G401.6 (cell line): ENCODE results near the gene MEF2D.

Experiments
- FAIRE-seq: peaks from 2 replicates; lab custom pipeline; 2012; peaks lifted over from hg19 to GRCh38; lab: Jason Lieb, UNC

Gene MEF2D

DNA sequence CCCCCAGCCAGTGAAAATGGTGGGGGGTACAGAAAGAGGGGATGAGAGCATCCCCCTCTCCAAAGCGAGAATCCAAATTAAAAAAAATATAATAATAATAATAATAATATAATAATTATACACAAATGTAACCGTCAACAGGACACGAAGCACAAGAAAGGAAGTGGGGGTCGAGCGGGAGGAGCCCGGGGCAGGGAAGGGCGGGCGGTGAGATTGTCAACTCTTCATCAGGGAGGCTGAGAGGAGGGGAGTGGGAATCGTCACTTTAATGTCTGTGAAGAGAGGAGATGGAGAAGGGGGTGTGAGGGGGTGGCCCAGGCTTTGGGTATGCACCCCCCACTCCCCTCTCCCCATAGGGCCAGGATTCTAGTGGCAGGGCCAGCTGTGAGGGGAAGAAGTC, 33.2 kb downstream of the MEF2D start:
- no peak for FAIRE-seq

DNA sequence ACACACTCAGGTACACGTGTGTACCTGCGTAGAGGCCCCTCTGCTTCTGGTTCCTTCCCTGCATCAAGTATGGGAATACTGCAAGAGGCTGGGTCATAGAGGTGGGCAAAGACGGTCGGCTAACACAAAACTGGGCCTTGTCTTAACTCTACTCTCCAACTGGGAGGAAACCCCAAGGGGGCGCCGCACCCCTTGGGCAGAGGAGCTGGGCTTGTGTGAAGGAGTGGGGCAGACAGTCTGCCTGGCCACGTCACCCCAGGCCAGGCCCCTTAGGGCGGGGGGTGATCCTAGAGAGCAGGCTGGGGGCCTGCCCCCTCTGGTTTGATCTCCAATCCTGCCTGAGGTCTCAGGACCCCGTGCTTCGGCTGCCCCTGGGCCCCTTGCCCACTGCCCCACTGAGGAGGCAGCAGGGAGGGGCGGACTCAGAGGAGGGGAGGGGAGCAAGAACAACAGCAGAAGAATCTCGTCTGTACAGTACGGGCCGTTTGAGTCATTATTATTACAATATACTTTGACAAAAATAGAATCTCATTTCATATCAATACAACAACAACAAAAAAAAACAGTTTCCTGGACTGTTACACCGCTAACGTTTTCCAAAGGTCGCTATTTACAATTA, 34.7 kb downstream of the MEF2D start:
- FAIRE-seq, result no peak

DNA sequence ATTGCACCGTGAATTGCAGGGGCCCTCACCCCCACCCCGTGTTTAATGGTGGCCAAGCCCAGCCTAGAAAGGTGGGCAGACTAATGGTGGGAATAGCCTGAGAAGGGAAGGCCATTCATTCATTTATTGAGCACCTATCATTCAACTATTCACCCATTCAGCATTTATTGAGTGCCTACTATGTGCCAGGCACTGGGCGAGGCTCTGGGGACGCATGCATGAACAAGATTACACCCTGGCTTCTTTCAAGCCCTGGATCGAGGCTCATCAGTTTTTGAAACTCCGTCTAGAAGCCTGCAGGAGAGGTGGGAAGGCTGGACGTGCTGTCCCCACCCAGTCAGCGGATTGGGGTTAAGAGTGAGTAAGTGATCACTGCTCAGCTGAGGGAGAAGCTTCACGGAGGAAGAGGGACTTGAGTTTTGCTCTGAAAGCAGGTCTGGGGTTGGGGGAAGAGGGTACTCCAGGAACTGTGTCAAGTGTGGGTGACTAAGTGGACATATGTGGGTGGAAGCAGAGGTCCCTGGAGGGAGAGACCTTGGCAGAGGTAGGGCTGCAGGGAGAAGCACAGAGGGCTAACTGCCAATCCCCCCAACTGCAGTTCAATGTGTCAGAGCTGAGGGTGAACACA, 35.6 kb downstream of the MEF2D start:
- no peak for FAIRE-seq

DNA sequence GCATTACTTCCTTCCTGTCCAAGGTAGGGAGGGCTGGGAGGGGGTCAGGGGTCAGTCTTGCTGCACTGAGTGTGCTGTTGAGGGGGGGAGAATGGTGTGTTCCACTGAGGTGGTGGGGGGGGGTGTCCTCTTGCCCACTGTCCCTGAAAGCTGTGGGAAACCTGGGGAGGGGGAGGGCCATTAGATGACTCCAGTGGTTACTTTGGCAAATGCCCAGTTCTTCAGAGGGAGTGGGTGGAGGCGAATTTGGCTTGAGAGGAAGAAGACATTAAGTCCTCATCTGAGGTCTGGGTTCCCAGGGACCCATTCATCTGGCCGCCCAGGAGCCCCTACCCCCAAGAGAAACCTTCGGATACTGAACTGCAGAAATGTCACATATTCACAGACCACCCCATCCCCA, 36.2 kb downstream of the MEF2D start:
- no peak for FAIRE-seq

DNA sequence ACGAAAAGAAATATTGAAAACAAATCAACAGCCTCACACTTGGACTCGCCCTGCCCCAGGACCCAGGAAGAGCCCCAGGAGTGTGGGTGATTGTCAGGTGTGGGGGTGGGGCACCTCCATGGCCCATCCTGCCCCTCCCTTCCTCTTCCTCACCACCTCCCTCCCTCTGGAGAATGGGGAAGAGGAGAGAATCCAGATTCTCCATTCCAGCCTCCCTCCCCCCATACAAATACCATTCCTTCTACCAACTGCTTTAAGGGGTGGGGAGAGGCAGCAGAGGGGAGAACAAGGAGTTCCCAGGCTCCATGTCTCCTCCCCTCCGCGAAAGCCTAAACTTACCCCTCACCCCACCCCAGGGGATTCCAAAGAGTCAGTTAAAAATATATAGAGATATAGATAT, 36.7 kb downstream of the MEF2D start:
- FAIRE-seq, result no peak

DNA sequence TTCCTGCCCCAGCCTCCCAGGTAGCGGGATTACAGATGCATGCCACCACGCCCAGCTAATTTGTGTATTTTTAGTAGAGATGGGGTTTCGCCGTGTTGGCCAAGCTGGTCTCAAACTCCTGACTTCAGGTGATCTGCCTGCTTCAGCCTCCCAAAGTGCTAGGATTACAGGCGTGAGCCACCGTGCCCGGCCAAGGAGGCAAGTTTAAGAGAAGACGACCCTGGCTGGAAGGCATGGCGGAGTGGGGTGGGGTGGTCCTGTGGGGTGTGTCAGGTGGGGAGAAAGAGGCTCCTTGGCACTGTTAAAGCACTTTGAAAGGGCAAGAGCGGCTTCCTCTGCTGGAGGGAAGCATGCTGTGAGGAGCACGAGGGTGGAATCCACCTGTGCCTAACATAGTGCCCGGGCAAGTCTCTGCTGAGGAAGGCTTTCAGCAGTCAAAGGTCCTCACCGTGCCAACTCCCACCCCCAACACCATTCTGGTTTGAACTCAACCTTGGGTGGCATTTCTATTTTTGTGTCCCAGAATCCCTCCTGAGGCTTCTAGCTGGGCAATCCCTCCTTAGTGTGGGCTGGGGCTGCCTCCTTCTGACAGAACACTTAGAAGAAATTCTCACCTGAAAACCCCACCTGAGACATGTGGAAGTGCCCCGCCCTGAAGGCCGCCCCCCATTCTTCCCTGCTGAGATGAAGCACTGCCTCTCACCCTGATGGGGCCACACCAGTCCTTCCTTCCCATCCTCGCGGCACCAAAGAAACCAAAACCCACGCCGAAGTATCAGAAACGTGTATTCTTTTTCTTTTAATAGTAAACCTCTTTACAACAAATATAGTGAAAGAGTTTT, 37.4 kb downstream of the MEF2D start:
- FAIRE-seq, result no peak

DNA sequence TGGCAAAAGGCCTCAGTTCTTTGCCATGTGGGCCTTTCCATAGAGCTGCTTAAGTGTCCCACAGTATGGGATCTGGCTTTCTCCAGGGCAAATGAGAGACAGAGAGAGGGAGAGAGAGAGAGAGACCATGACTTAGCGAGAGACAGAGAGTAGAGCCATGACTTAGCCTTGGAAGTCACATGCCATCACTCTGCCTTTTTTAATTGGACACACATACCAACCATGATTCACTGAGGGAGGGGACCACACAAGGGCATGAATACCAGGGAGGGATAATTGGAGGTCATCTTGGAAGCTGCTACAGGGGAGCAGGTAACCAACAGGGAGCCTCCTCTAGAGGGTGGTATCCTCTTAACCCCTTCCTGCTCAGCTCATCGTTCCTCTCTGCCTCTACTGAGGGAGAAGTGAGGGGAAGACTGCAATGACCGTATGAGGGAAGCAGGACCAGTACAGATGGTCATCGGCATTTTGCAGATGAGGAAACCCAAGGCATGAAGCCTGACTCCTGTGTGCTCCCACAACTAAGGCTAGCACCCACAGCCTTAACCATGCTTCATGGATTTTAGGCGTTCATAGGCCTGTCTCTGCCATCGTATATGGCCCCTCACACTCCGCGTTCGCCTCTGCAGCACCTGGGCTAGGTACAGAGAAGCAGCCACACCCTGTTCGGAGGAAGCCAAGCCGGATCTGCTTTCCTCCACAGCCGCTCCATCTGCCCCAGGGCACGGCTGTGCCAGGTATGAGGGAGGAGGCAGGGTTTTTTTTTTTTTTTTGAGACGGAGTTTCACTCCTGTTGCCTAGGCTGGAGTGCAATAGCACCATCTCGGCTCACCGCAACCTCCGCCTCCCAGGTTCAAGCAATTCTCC, 38.6 kb downstream of the MEF2D start:
- no peak for FAIRE-seq

DNA sequence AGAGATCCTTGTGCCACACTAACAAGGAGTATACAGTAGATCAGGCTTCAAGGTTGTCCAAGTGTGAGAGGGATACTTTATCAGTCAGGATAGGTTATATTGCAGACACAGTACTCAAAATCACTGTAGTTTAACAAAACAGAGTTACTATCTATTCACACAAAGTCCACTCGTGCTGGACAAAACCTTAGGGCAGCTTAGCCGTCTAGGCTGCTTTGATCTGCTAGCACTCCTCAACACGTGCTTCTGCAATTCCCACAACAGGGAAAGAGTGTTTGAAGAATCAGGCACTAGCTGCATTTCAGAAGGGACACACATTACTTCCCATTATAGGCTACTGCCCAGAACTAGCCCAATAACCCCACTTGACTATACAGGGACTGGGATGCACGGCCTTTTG, 39.5 kb downstream of the MEF2D start:
- FAIRE-seq, result no peak

DNA sequence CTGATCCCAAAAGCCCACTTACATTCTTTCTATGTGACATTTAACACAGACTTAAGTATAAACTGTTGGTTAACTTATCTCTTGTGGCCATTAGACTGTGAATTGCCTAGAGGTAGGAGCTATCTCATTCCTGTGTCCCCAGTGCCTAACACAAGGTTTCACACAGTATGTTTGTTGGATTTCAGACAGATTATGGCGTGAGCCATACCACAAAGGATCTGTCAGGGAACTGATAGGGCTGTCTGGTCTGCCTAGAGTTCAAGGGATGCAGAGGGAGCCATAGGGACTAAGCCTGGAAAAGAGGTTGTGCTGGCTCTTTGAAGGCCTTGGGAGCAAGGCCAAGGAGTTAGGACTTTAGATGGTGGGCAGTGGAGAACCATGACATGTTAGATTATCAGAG, 40.0 kb downstream of the MEF2D start:
- no peak for FAIRE-seq

DNA sequence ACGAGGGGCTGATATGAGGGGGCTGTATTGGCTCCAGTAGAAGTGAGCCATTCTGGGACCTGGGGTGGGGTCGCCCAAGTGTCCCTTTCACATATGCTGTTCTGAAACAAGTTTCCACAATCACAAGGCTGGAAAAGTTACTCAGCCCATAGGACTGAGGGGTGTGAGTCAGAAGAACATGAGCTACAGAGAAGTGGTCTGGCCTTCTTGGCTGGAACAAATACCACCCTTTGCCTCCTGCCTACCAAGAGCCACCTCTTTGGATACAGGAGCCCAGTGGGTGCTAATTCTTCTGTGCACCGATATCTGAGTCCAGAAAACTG, 42.4 kb downstream of the MEF2D start:
- no peak for FAIRE-seq

DNA sequence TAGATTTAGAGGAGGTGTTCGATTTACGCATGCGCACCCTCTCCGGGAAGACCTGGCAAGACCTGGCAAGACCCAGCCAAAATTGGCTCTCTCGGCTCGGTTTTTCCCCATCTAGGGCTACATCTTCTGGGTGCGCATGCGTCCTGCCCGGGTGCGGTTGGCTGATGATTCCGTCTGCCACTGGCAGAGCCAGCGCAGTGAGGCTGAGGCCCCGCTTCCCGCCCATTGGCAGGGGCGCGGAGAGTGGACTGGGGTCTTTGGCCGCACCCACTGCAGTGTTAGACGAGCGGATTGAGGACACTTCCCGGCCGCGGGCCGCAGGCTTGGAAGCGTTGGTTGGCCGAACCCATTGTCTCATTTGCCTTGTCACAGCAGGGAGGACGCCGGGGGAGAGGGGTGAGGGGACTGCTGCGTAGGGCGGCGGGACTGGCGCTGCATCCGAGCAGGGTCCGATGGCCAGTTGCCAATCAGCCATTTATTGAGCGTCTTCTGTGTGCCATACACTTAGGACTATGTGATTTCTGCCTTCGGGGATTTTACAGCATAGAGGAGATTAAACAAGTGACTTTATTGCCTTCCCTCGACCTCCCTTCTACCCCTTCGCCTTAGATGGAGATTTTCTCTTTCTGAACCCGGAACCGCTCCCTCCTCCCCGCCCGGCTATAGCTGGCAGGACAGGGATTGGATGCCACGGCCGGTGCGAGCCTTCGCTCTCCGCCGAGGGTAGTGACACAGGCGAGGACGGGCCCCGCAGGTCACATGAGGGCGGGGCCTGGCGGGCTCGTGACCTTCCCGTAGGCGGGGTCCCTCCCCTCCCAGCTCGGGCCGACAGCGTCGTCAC, 43.7 kb downstream of the MEF2D start:
- peak; percentile 97 for FAIRE-seq

DNA sequence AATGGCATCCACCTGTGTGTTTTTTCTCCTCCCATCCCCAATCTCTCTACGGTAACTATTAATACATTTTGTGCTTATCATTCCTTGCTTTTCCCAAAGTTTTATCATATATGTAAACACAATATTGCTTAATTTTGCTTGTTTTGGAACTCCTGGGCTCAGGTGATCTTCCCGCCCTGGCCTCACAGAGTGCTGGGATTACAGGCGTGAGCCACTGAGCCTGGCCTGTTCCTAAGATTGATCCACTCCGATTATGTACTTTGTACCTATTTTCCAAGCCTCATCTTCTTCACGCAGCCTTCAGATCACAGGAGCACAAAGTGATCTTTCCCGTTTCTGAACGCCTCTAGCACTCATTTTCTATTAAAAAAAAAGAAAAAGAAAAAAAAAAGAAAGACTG, 45.2 kb downstream of the MEF2D start:
- FAIRE-seq, result no peak

DNA sequence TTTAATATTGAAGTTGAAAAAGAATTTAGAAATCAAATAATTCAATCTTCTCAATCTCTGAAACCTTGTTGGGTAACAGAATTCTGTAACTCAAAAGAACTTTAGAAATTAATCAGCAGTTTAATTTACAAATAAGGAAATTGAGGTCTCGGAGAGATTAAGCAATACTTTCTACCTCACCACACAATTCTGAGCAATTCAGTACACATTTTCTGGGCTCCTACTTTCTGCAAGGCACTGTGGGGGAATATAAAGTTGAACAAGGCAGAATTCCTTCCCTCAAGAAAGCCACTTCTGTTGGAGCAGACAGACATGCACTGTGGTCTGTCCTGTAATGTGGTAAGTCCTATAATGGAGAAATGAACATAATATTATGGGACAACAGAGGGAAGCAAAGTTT, 47.7 kb downstream of the MEF2D start:
- FAIRE-seq, result no peak

DNA sequence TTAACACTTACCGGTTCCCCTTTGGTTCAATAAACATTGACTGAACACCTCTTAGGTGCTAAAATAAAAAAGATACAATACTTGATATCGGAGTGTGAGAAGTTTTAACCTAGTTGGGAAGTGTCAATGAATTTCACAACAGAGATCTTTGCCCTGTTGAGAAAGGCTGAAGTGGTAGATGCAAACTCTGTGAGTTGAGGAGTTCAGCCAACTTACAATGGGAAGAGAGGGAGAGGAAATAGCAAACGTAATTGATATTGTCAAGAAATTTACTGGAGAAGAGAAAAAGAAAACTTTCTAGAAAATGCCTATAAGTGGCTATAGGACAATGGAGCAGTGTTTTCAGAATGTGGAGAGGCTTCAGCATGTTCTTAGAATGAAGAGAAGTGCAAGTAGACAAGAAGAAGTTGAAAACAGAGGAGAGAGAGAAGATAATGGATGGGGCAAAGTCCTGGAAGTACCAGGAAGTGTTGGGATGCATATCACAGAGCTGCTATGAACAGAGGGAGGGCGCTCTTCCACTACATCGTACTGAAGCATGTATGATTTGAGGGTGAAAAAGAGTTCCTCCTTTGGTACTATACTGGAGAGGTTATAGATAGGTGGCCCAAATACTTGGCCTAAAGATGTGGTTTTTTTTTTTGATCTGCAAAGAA, 48.9 kb downstream of the MEF2D start:
- FAIRE-seq, result no peak

DNA sequence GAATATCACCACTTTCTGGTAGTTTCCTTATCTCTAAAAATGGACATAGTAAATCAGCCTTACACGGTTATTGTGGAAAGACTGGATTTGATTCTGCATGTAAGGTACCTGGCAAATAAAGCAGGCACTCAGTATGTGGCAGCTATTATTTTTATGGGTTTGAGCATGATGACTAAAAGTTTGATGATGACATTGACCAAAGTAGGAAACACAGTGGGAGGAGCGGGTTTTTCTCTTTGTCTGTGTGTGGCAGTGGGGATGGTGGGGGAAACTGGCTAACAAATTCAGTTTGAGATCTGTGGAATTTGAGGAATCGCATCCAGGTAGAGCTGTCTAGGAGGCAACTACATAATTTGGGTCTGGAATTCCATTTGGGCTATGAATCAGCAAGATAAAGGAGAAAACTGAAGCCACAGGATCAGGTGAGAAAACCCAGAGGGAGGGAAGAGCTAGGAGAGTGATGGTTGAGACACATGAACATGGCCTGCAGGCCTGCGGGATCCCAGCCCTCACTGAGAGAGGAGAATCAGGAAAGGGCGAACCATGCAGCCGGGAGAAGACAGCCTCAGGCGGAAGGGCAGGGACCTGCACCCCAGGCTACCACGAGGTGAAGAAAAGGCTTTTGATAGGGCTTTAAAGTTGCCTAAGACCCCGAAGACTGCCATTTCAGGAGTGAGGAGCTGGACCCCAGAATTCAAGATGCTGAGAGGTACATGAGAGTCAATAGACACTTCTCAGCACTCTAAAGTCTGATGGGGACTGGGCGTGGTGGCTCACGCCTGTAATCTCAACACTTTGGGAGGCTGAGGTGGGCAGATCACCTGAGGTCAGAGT, 52.2 kb downstream of the MEF2D start:
- FAIRE-seq, result no peak

DNA sequence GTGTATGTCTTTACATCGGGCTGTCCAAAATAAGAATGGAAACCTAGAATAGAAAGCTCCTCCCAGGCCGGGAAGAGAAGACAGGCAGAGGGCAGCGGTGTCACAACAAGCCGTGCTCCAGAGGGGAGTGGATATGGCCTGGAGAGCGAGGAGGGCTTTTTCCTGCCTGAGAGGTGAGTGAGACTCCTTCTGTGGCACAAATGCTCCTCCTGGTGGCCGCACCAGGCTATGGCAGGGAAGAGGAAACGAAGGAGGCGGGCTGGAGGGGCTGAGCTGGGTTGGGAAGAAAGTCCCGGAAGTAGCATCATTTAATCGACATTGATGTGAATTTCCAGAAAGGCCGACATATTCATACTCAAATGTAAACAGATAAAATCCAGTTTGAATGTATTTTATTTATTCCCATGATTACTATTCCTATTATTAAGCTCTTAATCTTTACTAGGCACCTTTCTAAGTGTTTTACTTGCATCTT, 54.7 kb downstream of the MEF2D start:
- FAIRE-seq, result peak; percentile 94

DNA sequence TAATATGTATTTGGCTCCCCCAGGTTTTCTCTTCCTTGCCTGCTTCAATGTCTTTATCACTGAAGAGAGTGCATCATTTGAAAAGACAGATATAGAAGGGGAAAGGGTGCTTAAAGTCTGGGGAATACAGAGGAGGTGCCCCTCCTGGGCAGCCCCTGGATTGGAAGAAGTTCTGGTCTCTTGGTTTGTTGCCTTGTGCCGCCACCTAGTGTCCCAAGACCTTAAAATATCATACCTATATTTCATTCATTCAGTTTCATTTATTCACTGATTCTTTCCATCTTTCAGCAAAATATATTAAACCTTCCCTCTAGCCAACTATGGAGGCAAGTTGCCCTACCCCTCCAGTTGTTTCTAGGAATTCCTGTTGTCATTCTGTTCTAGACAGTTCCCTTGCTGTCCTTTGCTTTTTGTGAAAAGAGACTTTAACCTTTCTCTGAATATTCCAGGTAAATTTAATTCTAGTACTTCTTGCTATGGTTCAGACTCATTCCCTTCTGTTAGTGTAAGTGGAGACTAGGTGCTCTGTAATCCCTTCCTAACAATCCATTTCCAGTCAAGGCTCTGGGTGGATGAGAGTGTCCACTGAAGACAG, 56.1 kb downstream of the MEF2D start:
- FAIRE-seq, result peak; percentile 77

DNA sequence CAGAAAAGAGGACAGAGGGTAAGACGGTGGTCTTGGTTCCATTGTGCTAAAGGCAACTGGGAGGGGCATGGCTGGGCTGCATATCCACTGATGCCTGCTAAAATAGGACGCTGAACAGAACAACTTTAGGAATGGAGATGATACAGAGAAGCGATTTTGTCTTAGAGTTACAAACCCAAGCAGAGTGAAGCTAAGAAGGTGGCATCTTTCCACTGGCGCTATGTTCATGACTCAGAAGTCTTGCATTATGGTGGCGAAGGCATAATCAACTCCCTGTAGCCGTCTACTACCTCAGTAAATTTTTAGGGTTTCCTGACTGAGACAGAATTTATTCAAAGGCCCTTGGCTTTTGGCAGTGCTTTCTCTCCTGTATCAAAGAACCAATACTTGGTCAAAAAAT, 57.3 kb downstream of the MEF2D start:
- FAIRE-seq, result no peak

DNA sequence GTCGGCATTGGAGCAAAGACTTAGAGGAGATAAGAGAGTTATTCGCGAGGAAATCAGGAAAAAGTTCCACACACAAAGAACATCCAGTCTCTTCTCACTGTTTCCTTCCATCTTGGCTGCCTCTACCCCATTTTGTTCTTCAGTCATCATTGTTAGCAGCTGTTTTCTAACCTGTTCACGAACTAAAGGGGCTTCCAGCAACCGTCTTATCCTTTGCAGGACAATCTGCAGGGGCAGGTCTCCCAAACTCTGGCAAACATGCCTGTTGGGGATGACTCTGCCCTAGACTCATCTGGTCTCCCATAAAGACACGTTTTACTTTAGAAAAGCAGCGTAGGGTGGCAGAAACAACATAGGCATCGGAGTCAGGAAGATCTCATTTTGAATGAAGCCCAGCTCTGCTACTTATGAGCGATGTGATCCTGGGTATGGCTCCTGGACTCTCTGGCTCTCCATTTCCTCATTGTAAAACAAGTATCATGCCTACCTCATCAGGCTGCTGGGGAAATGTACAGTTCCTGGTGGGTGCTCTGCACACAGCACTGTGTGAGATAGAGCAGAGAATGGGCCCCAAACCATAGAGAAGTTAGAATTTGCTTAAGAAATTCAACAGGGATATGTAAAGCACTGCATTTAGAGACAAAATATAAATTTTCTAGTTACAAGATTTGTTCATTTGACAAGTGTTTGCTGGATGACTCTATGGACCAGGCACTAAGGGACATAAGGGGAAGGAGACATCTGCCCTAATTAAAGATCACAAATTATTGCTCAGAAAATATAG, 59.7 kb downstream of the MEF2D start:
- FAIRE-seq, result no peak
